T-helper 2 cell treated with Interferon-gamma antibody and Interleukin-4, amounts not matched to agents 100 ng/mL and 5 ng/mL, for 36 hours (primary cell): ENCODE data around the gene PRTFDC1. TPM values are rescaled to one million over a fixed set of nuclear protein-coding genes. Genes with fewer than 3 reads are reported as not detected.
"Not testable (repeated sequence)": the region's sequence is repeated elsewhere in the genome, so short reads cannot be mapped to it uniquely, and the experiment has no call there.

Experiments
- intact Hi-C: fragments of 100-400 bp; cut with micrococcal nuclease; formaldehyde crosslinking; loops from one replicate; pipeline ENCODE4 v1.15.1; 2023
- total RNA-seq: library from RNA; stranded (reverse); gene quantifications from 2 replicates; pipeline ENCODE4 v1.2.3, GENCODE V29; 2022

Gene PRTFDC1
- total RNA-seq, 1 donor from 2014 or later = 0.36 TPM

DNA sequence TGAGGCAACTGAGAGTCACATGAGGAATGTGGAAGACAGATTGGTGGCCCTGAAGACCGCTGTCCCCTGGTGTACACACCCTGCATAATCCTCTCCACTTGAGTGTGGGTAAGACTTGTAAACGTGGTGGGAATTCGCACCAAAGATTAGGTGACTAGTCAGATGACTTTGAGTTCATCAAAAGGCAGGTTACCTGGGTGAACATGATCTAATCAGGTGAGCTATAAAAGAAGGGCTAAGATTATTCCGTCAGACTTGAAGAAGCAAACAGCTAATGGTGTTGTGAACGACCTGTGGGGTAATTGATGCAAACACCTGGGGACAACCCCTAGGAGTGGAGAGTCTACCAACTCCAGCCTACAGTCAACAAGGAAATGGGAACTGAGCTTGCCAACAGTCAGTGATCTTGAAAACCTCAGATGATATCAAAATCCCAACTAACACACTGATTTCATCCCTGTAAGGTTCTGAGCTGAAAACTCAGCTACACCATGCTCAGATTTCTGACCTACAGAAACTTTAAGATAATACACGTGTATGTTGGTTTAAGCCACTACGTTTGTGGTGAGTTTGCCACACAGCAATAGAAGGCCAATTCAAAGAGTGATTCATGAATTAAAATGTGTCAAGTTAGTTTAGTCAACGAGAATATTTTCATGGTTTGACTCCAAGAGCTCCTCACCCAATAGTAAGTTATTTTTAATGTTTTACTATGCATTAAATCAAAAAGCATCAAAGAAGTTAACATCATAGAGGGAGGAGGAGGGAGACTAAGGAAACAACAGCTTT, 16.7 kb downstream of the PRTFDC1 start:
- intact Hi-C loops = no loop called here

DNA sequence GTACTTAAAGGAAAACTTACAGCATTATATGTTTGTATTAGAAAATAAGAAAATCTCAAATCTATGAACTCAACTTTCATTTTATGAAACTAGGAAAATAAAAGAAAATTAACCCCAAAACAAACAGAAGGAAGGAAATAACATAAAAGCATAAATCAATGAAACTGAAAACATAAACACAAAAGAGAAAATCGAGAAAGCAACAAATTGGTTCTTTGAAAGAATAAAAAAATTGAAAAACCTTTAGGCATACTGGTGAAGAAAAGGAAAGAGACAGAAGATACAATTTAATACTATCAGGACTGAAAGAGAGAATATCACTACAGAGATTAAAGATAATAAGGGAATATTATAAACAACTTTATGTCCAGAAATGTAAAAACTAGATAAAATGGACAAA, 21.2 kb downstream of the PRTFDC1 start:
- intact Hi-C loops = no loop called here

DNA sequence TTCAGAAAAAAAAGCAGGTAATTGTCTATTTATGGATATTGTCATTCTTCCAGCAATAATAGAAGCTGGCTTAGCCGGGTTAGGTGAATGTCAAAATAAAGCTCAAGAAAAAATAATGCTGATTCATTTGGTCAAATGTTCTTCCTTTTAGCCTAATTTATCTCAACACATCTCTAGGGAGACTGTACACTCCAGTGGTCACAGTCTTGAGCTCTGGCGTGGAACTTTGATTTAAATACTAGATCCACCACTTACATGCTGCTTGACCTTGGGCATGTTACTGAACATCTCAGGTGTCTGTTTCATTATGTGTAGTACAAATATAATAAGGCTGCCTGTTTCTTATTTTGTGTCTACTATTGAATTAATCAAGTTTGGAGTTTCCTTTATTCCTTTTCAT, 22.0 kb downstream of the PRTFDC1 start:
- intact Hi-C loops = no loop called here

DNA sequence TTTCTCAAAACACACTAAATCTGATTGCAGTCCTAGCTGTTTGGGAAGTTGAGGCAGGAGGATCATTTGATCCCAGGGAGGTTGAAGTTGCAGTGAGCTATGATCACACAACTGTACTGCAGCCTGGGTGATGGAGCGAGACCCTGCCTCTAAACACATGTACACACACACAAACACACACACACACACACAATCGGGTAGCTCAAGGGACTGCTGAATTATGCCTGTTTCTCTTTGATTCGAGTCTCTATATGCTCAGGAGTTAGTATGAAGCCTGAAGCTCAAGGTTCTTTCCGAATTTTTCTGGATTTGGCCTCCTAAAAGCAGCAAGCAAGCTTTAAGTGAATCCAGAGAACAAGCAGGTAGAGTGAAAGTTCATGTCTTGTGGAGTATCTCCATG, 22.5 kb downstream of the PRTFDC1 start:
- intact Hi-C loops = no loop called here

DNA sequence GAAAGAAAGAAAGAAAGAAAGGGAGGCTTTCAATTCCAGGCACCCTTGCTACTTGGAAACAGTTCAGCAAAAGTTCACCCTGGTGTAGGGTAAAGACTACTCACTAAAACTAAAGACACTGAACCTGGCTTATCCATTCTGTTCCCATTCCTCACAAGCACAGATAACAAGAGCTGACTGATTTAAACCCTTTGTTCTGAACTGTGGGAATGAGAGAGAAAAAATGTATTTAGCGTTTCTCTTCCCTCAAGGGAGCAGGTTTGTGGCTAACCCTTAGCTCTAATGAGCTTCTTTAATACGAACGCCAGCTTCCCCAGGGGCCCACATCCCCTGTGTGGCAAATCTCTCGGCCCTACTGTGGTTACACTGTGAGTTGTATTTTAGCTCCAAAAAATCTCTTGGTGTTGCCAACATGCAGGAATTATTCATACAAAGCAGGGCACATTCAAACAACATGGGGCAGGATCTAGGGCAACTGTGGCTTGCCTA, 23.3 kb downstream of the PRTFDC1 start:
- intact Hi-C loops = no loop called here

DNA sequence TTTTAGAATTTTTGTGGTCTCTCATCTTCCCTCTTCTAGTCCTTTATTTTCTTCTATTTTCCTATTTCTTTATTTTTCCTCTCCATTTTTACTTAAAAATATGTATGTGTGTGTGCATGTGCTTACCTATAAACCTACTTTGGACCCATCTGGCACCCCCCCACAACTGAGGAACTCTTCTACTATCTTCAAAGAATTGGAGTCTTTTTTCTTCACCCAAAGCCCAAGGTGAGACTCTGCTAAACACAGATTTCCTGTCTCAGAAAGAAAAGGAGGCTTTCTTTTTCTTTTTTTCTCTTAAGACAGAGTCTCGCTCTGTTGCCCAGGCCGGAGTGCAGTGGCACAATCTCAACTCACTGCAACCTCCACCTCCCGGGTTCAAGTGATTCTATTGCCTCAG, 24.2 kb downstream of the PRTFDC1 start:
- intact Hi-C loops = no loop called here

DNA sequence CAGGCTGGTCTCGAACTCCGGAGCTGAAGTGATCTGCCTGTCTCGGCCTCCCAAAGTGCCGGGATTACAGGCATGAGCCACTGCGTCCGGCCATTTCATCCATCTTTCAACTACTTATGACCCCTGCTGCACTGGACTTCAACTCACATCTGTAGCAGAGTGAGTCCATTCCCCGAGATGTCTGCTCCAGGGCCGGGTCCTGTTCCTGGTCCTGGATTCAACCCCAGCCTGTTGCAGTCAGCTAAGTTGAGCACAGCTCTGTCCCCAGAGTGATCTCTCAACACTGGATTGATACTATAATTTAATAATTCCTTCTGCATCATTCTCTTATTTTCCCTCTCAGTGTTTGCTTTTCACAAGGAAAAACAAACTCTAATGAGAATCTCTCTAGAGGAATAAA, 25.8 kb downstream of the PRTFDC1 start:
- intact Hi-C loops = no loop called here

DNA sequence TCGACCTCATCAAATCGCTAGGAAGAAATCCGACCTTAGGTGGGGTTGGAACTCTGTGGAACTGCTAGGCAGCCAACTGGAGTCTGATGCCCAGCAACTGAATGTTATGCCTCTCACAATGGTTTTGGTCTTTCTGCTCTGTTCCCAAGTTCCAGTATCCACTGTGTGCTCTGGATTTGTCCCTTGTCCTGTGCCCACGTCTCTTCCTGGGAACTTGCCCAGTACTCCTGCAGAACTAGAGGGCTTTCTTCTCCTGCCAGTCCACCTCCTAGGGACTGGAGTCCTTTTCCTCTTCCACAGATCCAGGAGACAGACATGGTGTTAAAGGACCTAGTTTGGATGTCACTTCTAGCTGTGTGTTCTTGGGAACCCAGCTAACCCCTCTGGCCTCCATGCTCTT, 26.6 kb downstream of the PRTFDC1 start:
- intact Hi-C loops = no loop called here

DNA sequence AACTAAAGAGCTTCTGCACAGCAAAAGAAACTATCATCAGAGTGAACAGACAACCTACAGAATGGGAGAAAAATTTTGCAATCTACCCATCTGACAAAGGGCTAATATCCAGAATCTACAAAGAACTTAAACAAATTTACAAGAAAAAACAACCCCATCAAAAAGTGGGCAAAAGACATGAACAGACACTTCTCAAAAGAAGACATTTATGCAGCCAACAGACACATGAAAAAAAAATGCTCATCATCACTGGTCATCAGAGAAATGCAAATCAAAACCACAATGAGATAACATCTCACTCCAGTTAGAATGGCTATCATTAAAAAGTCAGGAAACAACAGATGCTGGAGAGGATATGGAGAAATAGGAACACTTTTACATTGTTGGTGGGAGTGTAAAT, 27.9 kb downstream of the PRTFDC1 start:
- intact Hi-C loops = not testable (repeated sequence)

DNA sequence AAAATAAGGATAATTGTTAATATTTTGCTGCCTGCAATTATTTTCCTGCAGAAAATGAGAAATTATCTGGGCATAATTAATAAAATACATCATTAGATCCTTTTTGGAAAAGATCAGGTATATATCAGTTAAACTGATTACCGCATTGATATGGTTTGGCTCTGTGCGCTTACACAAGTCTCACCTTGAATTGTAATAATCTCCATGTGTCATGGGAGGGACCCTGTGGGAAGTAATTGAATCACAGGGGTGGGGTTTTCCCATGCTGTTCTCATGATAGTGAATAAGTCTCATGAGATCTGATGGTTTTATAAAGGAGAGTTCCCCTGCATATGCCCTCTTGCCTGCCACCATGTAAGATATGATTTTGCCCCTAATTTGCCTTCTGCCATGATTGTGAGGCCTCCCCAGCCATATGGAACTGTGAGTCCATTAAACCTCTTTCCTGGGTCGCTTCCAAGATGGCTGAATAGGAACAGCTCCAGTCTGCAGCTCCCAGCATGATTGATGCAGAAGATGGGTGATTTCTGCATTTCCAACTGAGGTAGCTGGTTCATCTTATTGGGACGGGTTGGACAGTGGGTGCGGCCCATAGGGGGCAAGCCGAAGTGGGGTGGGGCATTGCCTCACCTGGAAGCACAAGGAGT, 30.1 kb downstream of the PRTFDC1 start:
- intact Hi-C loops = not testable (repeated sequence)

DNA sequence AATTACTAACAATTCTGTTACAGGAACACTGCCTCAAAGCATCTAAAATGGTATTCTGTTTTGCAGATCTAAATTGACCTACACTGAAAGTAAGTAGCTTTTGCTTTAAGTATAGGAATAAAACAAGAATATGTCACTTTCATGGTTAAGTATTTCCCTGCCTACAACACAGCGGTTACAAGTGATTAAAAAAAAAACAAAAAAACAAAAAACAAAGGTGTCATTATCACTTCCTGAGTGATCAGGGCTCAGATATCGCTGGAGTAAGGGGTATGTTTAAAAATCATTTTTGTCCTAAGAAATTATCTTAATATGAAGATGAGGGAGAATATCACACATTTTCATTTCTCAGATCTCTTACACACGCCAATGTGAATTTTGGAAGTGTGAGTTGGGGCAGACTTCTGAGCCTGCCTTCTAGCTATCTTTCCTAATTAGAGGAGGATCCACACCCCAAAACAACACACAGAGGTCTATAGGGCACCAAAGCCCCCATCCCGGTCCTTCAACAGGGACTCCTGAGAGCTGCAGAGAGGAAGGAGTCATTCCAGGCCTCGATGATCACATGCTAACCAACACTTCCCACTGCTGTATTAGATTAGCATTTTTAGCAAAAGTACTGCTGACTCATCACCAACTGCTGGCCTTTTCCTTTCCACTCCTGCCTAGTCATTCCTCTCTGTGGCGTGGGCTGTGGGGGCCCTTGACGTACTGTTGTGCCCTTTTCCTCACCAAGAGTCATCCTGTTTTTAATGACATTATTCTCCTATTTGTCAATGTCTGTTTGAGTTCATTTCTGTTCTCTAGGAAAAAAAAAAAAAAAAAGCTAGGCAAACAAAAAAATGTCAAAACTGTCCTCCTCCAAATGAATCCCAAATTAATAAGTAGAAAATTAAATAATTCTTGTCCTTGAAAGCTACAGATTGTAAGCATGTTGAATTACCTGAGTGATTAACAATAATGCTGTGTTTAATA, 31.2 kb downstream of the PRTFDC1 start:
- intact Hi-C loops = no loop called here

DNA sequence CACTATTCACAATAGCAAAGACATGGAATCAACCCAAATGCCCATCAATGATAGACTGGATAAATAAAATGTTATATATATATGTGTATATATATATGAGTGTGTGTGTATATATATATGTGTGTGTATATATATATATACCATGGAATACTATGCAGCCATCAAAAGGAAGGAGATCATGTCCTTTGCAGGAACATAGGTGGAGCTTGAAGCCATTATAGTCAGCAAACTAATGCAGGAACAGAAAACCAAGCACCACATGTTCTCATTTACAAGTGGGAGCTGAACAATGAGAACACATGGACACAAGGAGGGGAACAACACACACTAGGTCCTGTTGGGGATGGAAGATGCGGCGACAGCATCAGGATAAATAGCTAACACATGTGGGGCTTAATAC, 32.2 kb downstream of the PRTFDC1 start:
- intact Hi-C loops = not testable (repeated sequence)

DNA sequence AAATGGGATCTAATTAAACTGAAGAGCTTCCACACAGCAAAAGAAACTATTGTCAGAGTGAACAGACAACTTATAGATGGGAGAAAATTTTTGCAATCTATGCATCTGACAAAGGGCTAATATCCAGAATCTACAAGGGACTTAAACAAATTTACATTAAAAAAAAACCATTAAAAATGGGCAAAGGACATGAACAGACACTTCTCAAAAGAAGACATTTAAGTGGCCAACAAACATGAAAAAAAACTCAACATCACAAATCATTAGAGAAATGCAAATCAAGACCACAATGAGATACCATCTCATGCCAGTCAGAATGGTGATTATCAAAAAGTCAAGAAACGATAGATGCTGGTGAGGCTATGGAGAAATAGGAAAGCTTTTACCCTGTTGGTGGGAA, 32.8 kb downstream of the PRTFDC1 start:
- intact Hi-C loops = not testable (repeated sequence)

DNA sequence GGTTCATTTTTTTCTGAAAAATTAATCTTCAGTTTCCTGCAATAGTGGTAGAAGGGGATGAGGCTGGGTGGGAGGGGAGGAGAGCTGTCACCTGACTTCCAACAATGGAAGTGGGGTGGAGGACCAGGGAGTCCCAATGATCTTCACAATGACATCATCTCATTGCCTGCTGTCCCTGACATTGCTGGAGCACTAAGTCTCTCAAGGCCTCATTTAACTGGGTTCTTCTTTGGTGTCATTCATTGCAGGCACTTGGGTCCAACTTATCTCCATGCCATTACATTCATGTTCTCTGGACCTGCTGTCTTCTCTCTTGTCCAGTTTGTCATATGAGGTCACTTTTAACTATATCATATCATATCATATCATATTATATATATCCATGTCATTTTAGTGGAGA, 34.4 kb downstream of the PRTFDC1 start:
- intact Hi-C loops = no loop called here

DNA sequence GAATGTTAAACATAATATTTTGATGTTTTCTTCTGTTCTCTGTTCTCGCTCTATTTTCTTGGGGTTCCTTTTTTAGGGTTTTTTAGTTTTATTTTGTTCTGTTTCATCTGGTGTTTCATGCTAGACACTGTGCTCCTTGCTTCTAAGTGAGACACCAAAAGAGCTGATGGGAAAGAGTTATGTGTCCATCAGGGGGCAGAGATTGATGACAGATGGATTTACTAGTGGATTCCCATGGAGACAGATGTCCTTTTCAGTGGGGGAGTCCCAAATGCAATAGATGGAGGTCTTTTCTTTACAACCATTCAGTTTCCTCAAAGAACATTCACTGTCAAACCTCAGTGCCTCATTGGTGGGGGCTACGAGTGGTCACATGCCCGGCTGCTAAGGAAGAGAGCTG, 34.9 kb downstream of the PRTFDC1 start:
- intact Hi-C loops = no loop called here

DNA sequence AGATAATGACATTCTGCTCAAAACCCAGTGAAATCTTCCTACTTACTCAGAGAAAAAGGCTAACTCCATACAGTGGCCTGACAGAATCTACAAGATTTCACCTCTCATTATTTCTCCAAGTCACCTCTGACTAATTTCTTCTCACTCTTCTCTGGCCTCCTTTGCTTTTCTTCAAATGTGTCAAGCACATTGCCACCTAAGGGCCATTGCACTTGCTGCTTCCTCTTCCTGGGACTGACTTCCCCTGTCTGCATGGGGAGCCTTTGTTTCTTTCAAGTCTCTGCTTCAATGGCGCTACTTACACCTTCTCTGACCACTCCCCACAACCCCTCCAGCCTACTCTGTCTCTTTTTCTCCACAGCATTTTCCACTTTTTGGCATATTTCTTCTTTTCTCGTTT, 36.0 kb downstream of the PRTFDC1 start:
- intact Hi-C loops = no loop called here

DNA sequence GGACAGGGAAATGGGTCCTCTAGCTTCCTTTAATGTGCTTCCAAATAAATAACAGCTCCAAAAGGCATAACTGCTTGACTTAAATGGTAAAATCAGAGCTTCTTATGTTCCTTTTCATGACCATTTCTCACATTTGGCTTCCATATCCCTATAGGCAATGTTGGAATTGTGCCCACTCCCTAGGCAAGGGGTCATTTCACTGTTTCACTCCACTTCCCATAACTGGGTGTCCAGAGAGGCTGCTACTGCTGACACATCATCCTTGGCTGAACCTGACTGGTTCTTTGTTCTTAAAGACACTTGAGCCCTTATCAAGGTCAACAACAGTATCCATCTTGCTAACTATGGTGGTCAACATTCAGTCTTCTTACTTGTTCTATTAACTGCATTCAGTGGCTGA, 37.1 kb downstream of the PRTFDC1 start:
- intact Hi-C loops = no loop called here

DNA sequence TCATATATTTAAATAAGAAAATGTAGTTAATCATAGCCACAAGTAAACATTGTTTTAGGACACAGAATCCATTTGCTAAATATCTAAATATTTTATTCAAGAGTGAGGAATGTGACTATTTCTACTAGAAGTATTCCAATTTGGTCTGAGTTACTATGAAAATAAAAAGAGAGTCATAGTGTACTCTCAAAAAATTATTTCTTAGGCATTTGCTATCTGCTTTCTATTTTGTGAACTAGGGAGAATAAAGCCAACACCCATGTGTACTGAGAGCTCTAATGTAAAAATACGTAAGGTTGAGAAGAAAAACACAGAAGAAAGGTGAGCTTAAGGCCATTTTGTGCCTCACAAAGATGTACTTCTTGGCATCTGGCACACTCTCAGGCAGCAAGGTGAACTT, 38.3 kb downstream of the PRTFDC1 start:
- intact Hi-C loops = no loop called here

DNA sequence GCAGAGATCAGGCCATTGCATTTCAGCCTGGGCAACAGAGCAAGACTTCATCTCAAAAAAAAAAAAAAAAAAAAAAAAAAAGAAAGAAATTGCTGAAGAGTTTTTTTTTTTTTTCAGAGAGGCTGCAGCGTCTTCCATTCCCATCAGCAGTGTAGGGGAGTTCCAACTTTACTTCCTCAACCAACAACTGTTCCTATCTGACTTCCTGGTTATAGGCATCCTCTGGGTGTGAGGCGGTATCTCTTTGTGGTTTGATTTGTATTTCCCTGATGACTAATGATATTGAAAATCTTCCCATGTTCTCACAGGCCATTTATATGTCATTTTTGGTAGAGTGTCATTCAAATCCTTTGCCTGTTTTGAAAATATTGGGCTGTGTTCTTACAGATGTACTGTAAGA, 40.2 kb downstream of the PRTFDC1 start:
- intact Hi-C loops = no loop called here

DNA sequence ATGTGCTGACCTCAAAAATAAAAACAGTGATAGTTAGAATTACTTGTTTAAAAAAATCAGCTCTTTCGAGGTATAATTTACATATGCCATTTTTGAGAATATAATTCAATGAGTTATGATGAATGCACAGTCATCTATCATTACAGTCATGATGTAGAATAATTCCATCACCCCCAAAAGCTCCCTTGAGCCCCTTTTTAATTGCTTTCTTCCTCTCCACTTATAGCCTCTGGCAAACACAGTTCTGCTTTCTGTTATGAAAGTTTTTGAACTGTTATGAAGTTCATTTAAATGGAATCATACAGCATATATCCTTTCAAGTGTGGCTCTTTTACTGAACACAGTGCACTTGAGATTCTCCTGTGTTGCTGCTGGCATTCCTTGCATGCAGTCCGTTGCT, 41.4 kb downstream of the PRTFDC1 start:
- intact Hi-C loops = no loop called here

DNA sequence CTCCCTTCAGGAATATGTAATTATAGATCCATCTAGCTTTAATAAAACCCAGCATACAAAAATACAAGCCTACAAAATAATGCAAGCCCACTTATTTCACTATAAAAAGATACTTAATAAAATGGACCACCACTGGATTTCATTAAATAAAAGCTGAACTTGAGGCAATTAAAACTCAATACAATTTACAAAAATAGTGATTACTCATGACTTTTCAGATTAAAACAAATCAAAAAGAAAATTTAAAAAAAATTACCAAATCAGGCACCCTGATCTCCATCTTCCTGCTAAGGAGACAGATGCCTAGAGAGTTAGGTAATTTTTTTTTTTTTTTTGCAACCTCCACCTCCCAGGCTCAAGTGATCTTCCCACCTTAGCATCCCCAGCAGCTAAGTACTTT, 41.8 kb downstream of the PRTFDC1 start:
- intact Hi-C loops = no loop called here
